ENCODE measurements around the gene TNFRSF21. TPM values are rescaled to one million over a fixed set of nuclear protein-coding genes. Genes with fewer than 3 reads are reported as not detected.
A peak's percentile ranks its signal among the peaks of the same experiment; 100 is the strongest.

Gene TNFRSF21
- total and polyA plus RNA-seq, 9 of the 15 experiments (the other 6 are each of a cell fraction or from before 2014, with no cell fraction given), result 0.63 to 5.7 (median 2.2) TPM

- TF ChIP-seq XRCC4 (IDR thresholded peaks at IDR 0.05; ENCODE audit: extremely low read depth, insufficient read depth, insufficient read length) (no peak), REST (IDR thresholded peaks at IDR 0.05; ENCODE audit: borderline replicate concordance) (peak; percentile 96), REST (CRISPR knock-in tag; IDR thresholded peaks at IDR 0.05; ENCODE audit: low read depth) (no peak), PTRF (tag; IDR thresholded peaks at IDR 0.05) (no peak), JUND (IDR thresholded peaks at IDR 0.05; ENCODE audit: borderline replicate concordance, low read depth, low read length) (peak; percentile 86), JUND (tag; IDR thresholded peaks at IDR 0.05; ENCODE audit: borderline replicate concordance, low read depth, low read length) (peak; percentile 77; the same call in 1 of the 3 replicates), TBL1XR1 (IDR thresholded peaks at IDR 0.05; ENCODE audit: low read length in 2 of 2) (peak in 1 of 2 experiments; percentile 54; a peak in 1 of 4 replicates), ZFX (CRISPR knock-in tag; IDR thresholded peaks at IDR 0.05) (peak; percentile 61), MAZ (CRISPR knock-in tag; conservative IDR thresholded peaks at IDR 0.05 in 1 of 2, IDR thresholded peaks at IDR 0.05 in 1 of 2) (peak; percentile 83 to 93), ATF3 (IDR thresholded peaks at IDR 0.05) (peak; percentile 77), ATF3 (CRISPR knock-in tag; conservative IDR thresholded peaks at IDR 0.05) (no peak), ZNF282 (CRISPR knock-in tag; IDR thresholded peaks at IDR 0.05) (no peak), CBFA2T3 (IDR thresholded peaks at IDR 0.05) (peak; percentile 29; the same call in 1 of the 2 replicates), ATF7 (IDR thresholded peaks at IDR 0.05) (peak; percentile 96), XRCC5 (IDR thresholded peaks at IDR 0.05; ENCODE audit: low read depth, low read length) (peak; percentile 91; the same call in 1 of the 2 replicates), SUPT5H (IDR thresholded peaks at IDR 0.05) (peak; percentile 33; the same call in 1 of the 2 replicates), BRD4 (IDR thresholded peaks at IDR 0.05) (0 out of 2 replicates have a peak, but pooled peaks have one; percentile 47), ESRRA (IDR thresholded peaks at IDR 0.05; ENCODE audit: borderline replicate concordance, low read depth) (peak; percentile 75; the same call in 1 of the 2 replicates), PYGO2 (tag; IDR thresholded peaks at IDR 0.05) (no peak), PHTF2 (CRISPR knock-in tag; IDR thresholded peaks at IDR 0.05) (no peak), GATAD2A (IDR thresholded peaks at IDR 0.05) (0 out of 2 replicates have a peak, but pooled peaks have one; percentile 60)
Measured at GRCh38 chr6:47309291-47310130, at the start of gene TNFRSF21 (continued).
